ENCODE results near the gene MMP20. TPM values are rescaled to one million over a fixed set of nuclear protein-coding genes. Genes with fewer than 3 reads are reported as not detected.

MMP20 gene
- total RNA-seq, 8 experiments from 2014 or later = not detected

DNA sequence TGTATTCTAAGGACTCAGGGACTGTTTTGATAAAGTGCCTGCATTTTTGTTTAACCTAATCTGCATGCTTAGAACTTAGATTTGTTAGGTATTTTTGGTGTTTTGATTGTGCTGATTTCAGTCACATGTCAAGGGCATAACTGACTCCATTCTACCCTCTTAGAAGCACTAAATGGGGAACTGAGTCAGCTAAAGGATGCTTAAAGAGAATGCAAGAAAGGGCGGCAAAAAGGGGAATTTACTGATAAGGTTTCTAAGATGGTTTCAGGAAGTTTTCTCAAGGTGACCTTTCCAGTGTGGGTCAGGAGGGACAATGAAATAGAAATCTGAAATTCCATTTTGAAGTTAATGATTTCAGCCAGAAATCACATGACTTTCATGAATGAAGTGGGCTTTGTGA lies 43.0 kb downstream of the MMP20 start:
- in situ Hi-C loops (cut with MboI; ENCODE audit: low pct_unique_long_range_greater_than_20kb in 2 of 9, low sequenced_read_pairs in 9 of 9, unreplicated experiment in 9 of 9) = no loop called here
- no peak for ATAC-seq (replicated peaks in 6 of 8)

DNA sequence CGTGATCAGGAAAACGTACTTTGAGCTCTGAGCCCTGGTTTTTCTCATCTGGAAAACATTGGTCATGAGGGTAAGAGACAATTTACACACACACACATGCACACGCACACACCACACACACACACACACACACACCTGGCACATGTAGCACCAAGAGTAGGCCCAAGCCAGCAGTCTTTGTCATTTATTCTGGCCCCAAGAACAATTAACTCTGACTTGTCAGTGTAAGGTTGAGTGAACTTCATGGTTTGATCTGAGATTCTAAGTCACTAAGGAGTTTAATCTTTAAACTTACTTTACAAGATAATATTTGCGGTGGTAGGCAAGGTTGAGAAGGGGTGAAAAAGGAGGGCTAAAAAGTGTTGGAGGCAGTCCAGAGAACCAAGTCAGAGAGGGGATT lies 44.1 kb downstream of the MMP20 start:
- no peaks in the 10 kb centered on the region for H3K4me1 ChIP-seq (replicated peaks in 1 of 2)
- 73 to 100% (median 91%) methylated on average over 1 to 4 of the region's 4 CpGs; no CpG with 5 or more reads in 1 of the 10 experiments for WGBS, 10 experiments
- in situ Hi-C loops (cut with MboI; ENCODE audit: low pct_unique_long_range_greater_than_20kb in 2 of 9, low sequenced_read_pairs in 9 of 9, unreplicated experiment in 9 of 9) = no loop called here
- no peak overlapping the region for H3K27ac ChIP-seq
- no peak overlapping the region for H3K4me3 ChIP-seq
- ATAC-seq (replicated peaks in 6 of 8) = no peak

More for the DNA sequence above, 43.0 kb downstream of the MMP20 start:
- no peaks in the 10 kb centered on the region for H3K4me1 ChIP-seq (replicated peaks in 1 of 2)
- no peak overlapping the region for H3K27ac ChIP-seq
- H3K4me3 ChIP-seq = no peak overlapping the region
- WGBS, 10 experiments = 88 to 100% (median 100%) methylated on average over 1 of the region's 1 CpG; no CpG with 5 or more reads in 5 of the 10 experiments

DNA sequence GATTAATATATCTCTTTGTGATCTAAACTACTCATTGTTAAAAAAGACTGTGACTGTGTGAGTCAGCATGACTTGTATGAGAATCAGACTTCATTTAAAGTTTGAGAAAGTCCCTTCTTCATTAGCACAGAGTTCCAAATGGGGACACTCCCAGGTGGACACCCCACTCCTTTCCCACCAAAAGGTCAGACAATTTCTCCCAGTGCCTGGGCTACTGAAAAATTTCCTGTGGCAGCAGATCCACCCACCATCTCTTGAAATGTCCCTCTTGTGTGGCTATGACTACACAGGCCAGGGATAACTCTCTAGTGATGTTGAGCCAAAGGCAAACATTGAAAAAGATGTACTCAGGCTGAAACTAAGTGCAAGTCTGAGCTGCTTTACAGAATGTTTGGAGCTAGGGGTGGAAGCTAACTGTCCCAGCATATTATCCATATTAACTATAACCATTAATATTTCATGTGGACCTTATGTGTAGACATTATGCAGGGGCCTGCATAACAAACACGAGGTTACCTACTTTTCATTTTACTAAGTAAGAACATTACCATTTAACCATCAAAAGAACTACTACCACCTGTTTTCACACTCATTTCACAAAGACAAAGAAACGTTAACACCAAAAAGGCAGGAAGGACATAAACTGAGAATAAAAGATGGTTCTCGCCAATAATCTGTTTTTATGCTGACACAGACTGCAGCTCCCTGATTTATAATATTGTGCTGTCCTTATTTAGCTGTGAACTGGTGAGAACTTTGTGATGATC lies 44.8 kb downstream of the MMP20 start:
- no peaks in the 10 kb centered on the region for H3K4me1 ChIP-seq (replicated peaks in 1 of 2)
- ATAC-seq (replicated peaks in 6 of 8) = peak in 4 of 8 experiments; percentile 12 to 65 (median 58)
- 23 to 100% (median 79%) methylated on average over 1 to 3 of the region's 3 CpGs for WGBS, 10 experiments
- H3K4me3 ChIP-seq = no peak overlapping the region
- in situ Hi-C loops (cut with MboI; ENCODE audit: low pct_unique_long_range_greater_than_20kb in 2 of 9, low sequenced_read_pairs in 9 of 9, unreplicated experiment in 9 of 9) = no loop called here
- no peak overlapping the region for H3K27ac ChIP-seq

DNA sequence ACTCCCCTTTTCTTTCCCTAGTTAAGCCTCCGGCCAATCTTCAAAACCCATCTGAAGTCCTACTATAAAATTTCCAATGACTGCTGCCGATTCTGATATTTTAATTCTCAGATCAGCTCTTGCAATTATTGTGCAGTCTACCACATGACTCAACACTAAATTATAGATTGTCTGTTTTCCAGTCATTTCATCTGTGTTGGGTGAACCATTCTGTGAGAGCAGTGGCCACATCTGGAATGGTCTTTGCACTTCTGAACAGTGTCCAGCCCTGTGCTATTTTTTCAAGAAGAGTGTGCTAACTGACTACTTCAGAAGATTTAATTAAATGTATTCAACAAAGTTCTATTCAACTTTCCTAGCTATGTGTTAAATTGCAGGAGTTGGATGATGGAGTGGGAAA lies 47.4 kb downstream of the MMP20 start:
- Histone ChIP-seq H3K4me3 (no peak overlapping the region), H3K4me1 (replicated peaks in 1 of 2) (peaks cover 0 to 9% of the 10 kb centered on the region in 2 donors), H3K27ac (no peak overlapping the region)
- 21 to 93% (median 61%) methylated on average over 1 to 2 of the region's 2 CpGs; no CpG with 5 or more reads in 4 of the 10 experiments for WGBS, 10 experiments
- ATAC-seq (replicated peaks in 6 of 8) = peak in 1 of 8 experiments; percentile 9
- in situ Hi-C loops (cut with MboI; ENCODE audit: low pct_unique_long_range_greater_than_20kb in 2 of 9, low sequenced_read_pairs in 9 of 9, unreplicated experiment in 9 of 9) = no loop called here

DNA sequence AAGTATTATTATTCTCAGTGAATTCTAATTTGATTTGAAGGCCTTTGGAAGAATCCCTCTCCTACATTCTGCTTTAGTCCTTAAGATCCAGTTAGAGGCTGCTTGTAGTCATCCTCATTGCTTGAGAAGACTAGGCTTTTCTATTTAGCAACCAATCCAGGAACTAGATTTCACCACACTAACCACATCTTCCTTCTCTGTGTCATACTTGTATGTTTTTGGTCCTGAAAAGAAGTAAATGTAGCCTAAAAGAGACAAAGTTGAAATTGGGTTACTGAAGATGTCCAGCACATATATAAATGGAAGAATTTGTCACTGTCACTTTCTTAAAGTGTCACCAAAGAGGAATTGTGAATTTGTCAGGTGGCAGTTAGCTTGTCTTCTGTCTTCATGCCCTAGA lies 48.0 kb downstream of the MMP20 start:
- ATAC-seq (replicated peaks in 6 of 8) = no peak
- no peak overlapping the region for H3K27ac ChIP-seq
- no peak overlapping the region for H3K4me3 ChIP-seq
- in situ Hi-C loops (cut with MboI; ENCODE audit: low pct_unique_long_range_greater_than_20kb in 2 of 9, low sequenced_read_pairs in 9 of 9, unreplicated experiment in 9 of 9) = no loop called here
- peaks cover 0 to 9% of the 10 kb centered on the region in 2 donors for H3K4me1 ChIP-seq (replicated peaks in 1 of 2)

DNA sequence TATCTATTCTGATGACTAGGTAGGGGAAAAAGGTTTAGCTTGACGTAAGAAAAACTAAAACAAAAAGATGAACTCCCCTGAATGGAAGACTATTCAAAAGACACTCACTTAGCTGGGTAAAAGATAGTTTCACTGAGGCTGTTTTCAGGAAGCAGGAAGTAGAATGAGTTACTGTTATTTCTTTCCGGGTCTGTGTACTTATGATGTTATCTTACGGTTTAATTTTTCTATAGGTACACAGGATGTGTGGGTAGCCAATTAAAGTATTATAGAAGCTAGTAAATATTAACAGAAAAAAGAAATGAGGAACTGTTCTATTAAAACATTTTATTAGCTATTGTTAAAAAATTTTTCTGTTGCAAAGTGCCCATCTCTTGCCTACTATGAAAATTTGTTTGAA lies 48.8 kb downstream of the MMP20 start:
- 86 to 100% (median 94%) methylated on average over 2 to 3 of the region's 3 CpGs; no CpG with 5 or more reads in 1 of the 10 experiments for WGBS, 10 experiments
- in situ Hi-C loops (cut with MboI; ENCODE audit: low pct_unique_long_range_greater_than_20kb in 2 of 9, low sequenced_read_pairs in 9 of 9, unreplicated experiment in 9 of 9) = no loop called here
- H3K4me3 ChIP-seq = no peak overlapping the region
- no peak for ATAC-seq (replicated peaks in 6 of 8)
- H3K4me1 ChIP-seq (replicated peaks in 1 of 2) = peaks cover 0 to 9% of the 10 kb centered on the region in 2 donors
- H3K27ac ChIP-seq = no peak overlapping the region

DNA sequence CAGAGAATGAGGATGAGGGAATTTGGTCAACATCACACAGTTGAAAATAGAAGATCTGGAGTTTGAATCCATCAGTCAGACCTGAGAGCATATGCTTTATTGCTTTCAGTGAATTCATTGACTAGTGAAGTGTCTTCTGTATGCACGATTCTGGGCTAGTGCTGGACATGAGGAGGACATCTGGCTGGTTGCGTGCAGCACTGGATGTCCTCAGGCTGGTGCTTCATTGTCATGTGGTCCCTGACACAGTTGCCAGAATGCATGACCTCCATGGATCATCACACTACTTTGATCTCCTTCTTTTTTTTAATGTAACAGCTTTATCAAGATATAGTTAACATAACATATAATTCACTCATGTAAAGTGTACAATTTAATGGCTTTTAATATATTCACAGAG lies 50.1 kb downstream of the MMP20 start:
- in situ Hi-C loops (cut with MboI; ENCODE audit: low pct_unique_long_range_greater_than_20kb in 2 of 9, low sequenced_read_pairs in 9 of 9, unreplicated experiment in 9 of 9) = no loop called here
- WGBS, 10 experiments = 0 to 94% (median 86%) methylated on average over 1 to 2 of the region's 2 CpGs; no CpG with 5 or more reads in 6 of the 10 experiments
- peak in 3 of 8 experiments; percentile 24 to 98 (median 93) for ATAC-seq (replicated peaks in 6 of 8)
- H3K4me3 ChIP-seq = no peak overlapping the region
- H3K27ac ChIP-seq = no peak overlapping the region
- peaks cover 0 to 9% of the 10 kb centered on the region in 2 donors for H3K4me1 ChIP-seq (replicated peaks in 1 of 2)

DNA sequence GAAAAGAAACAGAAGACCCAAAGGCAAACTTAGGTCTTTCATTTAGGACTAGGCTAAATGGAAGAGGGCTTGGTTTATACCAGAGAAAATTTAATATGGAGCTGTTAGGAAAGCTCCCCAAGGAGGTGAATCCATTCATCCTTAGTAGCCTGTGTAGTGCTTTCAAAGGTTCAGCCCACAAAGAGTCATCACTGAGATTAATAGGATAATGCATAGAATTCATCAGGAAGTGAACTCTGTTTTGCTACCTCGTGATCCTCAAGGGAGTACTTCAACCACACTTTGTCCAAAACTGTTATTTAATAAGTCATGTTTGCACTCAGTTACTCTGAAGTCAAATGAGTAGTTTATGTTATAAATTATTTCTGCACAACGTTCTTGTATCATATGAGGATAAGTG lies 51.3 kb downstream of the MMP20 start:
- in situ Hi-C loops (cut with MboI; ENCODE audit: low pct_unique_long_range_greater_than_20kb in 2 of 9, low sequenced_read_pairs in 9 of 9, unreplicated experiment in 9 of 9) = no loop called here
- peak in 7 of 8 experiments; percentile 13 to 99 (median 69) for ATAC-seq (replicated peaks in 6 of 8)
- 0 to 63% (median 17%) methylated on average over 1 to 2 of the region's 2 CpGs; no CpG with 5 or more reads in 1 of the 10 experiments for WGBS, 10 experiments
- no peak overlapping the region for H3K4me3 ChIP-seq
- H3K27ac ChIP-seq = no peak overlapping the region
- peaks cover 0 to 9% of the 10 kb centered on the region in 2 donors for H3K4me1 ChIP-seq (replicated peaks in 1 of 2)

DNA sequence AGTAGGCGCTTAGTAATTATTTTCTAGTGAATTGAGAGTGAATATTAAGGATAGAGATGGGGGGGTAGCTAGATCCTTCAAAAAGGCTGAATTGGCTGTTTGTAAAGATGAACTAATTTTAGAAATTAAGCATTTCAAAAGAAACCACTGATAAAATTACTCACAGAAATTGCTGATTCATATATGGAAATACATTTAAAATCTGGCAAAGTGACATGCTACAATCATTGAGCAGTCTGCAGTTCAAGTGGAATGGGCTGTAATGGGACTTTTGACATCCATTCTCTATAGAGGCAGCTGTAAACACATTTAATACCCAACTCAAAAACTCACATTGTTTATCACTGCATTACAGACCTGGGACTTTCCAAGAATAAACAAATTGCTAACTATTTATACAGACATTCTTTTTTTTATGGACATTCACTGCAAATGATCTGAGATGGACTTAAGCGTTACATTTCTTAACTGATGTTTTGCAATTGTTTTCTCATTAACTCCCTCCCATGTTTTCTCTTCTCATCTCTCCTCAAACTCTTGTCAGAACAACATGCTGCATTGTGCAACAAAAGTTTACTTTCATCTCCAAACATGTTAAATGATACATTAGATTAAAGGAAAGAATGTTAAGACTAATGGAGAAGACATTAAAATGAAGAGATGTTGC lies 52.4 kb downstream of the MMP20 start:
- Histone ChIP-seq H3K4me1 (replicated peaks in 1 of 2) (peaks cover 0 to 9% of the 10 kb centered on the region in 2 donors), H3K4me3 (no peak overlapping the region), H3K27ac (no peak overlapping the region)
- no peak for ATAC-seq (replicated peaks in 6 of 8)
- 28 to 100% (median 91%) methylated on average over 1 to 2 of the region's 2 CpGs for WGBS, 10 experiments
- in situ Hi-C loops (cut with MboI; ENCODE audit: low pct_unique_long_range_greater_than_20kb in 2 of 9, low sequenced_read_pairs in 9 of 9, unreplicated experiment in 9 of 9) = no loop called here

DNA sequence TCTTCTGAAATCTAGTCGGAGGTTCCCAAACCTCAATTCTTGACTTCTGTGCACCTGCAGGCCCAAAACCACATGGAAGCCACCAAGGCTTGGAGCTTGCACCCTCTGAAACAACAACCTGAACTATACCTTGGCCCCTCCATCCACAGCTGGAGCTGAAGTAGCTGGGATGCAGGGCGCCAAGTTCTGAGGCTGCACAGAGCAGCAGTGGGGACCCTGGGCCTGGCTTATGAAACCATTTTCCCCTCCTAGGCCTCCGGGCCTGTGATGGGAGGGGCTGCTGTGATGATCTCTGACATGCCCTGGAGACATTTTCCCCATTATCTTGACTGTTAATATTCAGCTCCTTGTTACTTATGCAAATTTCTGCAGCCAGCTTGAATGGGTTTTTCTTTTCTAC lies 56.3 kb downstream of the MMP20 start:
- no peak overlapping the region for H3K27ac ChIP-seq
- WGBS, 10 experiments = 0 to 100% (median 20%) methylated on average over 1 to 3 of the region's 3 CpGs; no CpG with 5 or more reads in 3 of the 10 experiments
- ATAC-seq (replicated peaks in 6 of 8) = no peak
- H3K4me1 ChIP-seq (replicated peaks in 1 of 2) = peaks cover 0 to 9% of the 10 kb centered on the region in 2 donors
- in situ Hi-C loops (cut with MboI; ENCODE audit: low pct_unique_long_range_greater_than_20kb in 2 of 9, low sequenced_read_pairs in 9 of 9, unreplicated experiment in 9 of 9) = no loop called here
- no peak overlapping the region for H3K4me3 ChIP-seq

DNA sequence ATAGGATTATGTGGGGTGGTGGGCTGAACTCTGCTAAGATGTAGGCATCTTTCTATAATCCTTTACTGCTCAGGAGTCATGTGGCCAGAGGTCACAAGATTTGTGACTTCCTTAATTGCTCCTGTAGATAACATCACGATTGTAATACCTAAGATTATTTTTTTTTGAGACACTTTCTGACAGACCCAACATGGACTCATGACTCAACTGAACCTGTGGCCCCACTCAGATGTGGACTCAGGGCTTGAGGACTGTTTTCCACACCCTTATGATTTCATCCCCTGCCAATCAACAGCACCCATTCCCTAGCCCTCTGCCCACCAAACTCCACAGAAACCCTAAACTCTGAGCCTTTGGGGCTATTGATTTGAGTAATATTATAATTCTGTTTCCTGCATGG lies 59.0 kb downstream of the MMP20 start:
- no peak overlapping the region for H3K27ac ChIP-seq
- H3K4me1 ChIP-seq (replicated peaks in 1 of 2) = no peaks in the 10 kb centered on the region
- WGBS, 10 experiments = 67 to 100% (median 83%) methylated on average over 1 of the region's 1 CpG; no CpG with 5 or more reads in 4 of the 10 experiments
- H3K4me3 ChIP-seq = no peak overlapping the region
- ATAC-seq (replicated peaks in 6 of 8) = no peak
- in situ Hi-C loops (cut with MboI; ENCODE audit: low pct_unique_long_range_greater_than_20kb in 2 of 9, low sequenced_read_pairs in 9 of 9, unreplicated experiment in 9 of 9) = no loop called here

DNA sequence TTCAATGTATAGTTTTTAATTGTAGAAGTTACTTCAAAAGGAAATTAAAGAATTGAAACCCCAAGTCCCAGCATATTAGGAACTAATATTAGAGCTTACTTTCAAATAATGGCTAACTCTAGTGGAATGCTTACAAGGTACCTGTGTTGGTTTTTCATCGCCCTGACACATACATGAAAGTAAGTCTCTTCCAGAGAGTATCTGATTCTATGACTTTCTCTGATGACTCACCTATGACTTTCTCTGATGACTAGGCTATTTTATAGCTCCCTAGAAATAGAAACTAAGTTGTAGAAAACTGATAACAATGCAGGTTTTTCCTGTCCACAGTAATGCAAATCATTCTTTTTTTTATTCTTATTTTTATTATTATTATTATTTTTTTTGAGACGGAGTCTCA lies 61.0 kb downstream of the MMP20 start:
- peak in 4 of 8 experiments; percentile 31 to 77 (median 62) for ATAC-seq (replicated peaks in 6 of 8)
- in situ Hi-C loops (cut with MboI; ENCODE audit: low pct_unique_long_range_greater_than_20kb in 2 of 9, low sequenced_read_pairs in 9 of 9, unreplicated experiment in 9 of 9) = no loop called here
- H3K4me3 ChIP-seq = no peak overlapping the region
- H3K27ac ChIP-seq = no peak overlapping the region
- H3K4me1 ChIP-seq (replicated peaks in 1 of 2) = no peaks in the 10 kb centered on the region
- 0 to 100% (median 69%) methylated on average over 1 to 2 of the region's 2 CpGs; no CpG with 5 or more reads in 2 of the 10 experiments for WGBS, 10 experiments

DNA sequence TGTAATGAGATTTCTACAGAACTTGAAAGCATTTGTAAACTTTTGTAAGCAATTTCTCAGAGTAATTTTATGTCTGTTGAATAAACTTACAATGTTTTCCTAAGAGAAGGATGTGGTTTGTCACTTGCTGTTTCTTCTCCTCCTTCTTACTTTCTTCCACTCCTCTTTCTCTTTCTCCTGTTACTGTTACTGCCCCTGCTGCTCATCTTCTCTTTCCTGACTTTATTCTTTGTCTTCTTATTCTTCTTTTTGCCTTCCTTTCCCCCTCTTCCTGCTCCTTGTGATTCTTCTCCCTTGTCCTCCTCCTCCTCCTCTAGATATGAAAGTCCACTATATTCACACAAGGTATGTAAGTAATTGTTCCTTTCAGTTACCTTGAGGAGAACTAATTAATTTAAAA lies 63.5 kb downstream of the MMP20 start:
- ATAC-seq (replicated peaks in 6 of 8) = no peak
- Histone ChIP-seq H3K27ac (no peak overlapping the region), H3K4me1 (replicated peaks in 1 of 2) (no peaks in the 10 kb centered on the region), H3K4me3 (no peak overlapping the region)
- in situ Hi-C loops (cut with MboI; ENCODE audit: low pct_unique_long_range_greater_than_20kb in 2 of 9, low sequenced_read_pairs in 9 of 9, unreplicated experiment in 9 of 9) = no loop called here

Data from motor neuron (in vitro differentiated cells).